ENCODE results near the gene LRRC25.
"Not testable (repeated sequence)": the region's sequence is repeated elsewhere in the genome, so short reads cannot be mapped to it uniquely, and the experiment has no call there.

- TF ChIP-seq FOS (IDR thresholded peaks at IDR 0.05; ENCODE audit: borderline replicate concordance, insufficient read depth, low read length); POLR2A (IDR thresholded peaks at IDR 0.05; ENCODE audit: low read depth, low read length); CTCF (IDR thresholded peaks at IDR 0.05; ENCODE audit: extremely low read depth in 1 of 2, insufficient read depth in 1 of 2, low read depth in 1 of 2, low read length in 2 of 2); EZH2 (IDR thresholded peaks at IDR 0.05; ENCODE audit: borderline replicate concordance, low read depth, low read length, severe bottlenecking); POLR2AphosphoS5 (IDR thresholded peaks at IDR 0.05; ENCODE audit: insufficient read depth, low read depth, low read length); MAX (IDR thresholded peaks at IDR 0.05; ENCODE audit: insufficient read depth, insufficient read length); MYC (IDR thresholded peaks at IDR 0.05; ENCODE audit: low read depth, low read length); JUN (IDR thresholded peaks at IDR 0.05; ENCODE audit: borderline replicate concordance, insufficient read depth, insufficient read length, low read depth): not testable (repeated sequence)
These were observed 33.1 kb downstream of the LRRC25 start for GRCh38 chr19:18364277-18364825.

Data from endothelial cell of umbilical vein (primary cell).